Stimulated activated CD4-positive, alpha-beta T cell treated with anti-CD3 and anti-CD28 coated beads, Interleukin-1b, Interleukin-23, amount 100 ng/mL, for 1 hour (primary cell): Measurements from ENCODE around the gene MED12L.

Experiments
- DNase-seq, 2 donors: peaks; one replicate each; pipeline ENCODE4 v3.0.0-alpha.2; 2020; ENCODE audit warnings: low read depth in 2 of 2

The MED12L gene

GRCh38 chr3:151256749-151257148 is 171.3 kb downstream of the MED12L start:
- DNase-seq, result no peak

GRCh38 chr3:151259664-151260063 is 174.2 kb downstream of the MED12L start:
- DNase-seq, result no peak

- DNase-seq, result no peak
Measured at GRCh38 chr3:151262871-151263525, 177.5 kb downstream of the MED12L start.

- DNase-seq, result no peak
Measured at GRCh38 chr3:151264605-151265004, 179.1 kb downstream of the MED12L start.

GRCh38 chr3:151265166-151265565 is 179.7 kb downstream of the MED12L start:
- no peak for DNase-seq

- no peak for DNase-seq
Measured at GRCh38 chr3:151265866-151266265, 180.4 kb downstream of the MED12L start.

GRCh38 chr3:151267066-151267465 is 181.6 kb downstream of the MED12L start:
- no peak for DNase-seq

- DNase-seq, result no peak
Measured at GRCh38 chr3:151268267-151269235, 183.1 kb downstream of the MED12L start.

GRCh38 chr3:151269631-151270030 is 184.2 kb downstream of the MED12L start:
- DNase-seq, result no peak

GRCh38 chr3:151275091-151275490 is 189.6 kb downstream of the MED12L start:
- DNase-seq, result no peak

- DNase-seq, result no peak
Measured at GRCh38 chr3:151276038-151276686, 190.7 kb downstream of the MED12L start.

- DNase-seq, result no peak
Measured at GRCh38 chr3:151276687-151277042, 191.2 kb downstream of the MED12L start.

- no peak for DNase-seq
Measured at GRCh38 chr3:151278230-151278629, 192.8 kb downstream of the MED12L start, which contains the start of gene P2RY14. Gene P2RY14, minus strand, starts transcription at chr3:151278542. Its CDS starts 64,226 bp downstream, at chr3:151214316.

GRCh38 chr3:151281671-151282324 is 196.3 kb downstream of the MED12L start:
- no peak for DNase-seq

GRCh38 chr3:151282921-151283320 is 197.5 kb downstream of the MED12L start:
- DNase-seq, result no peak

GRCh38 chr3:151283387-151283786 is 197.9 kb downstream of the MED12L start:
- DNase-seq, result no peak

- DNase-seq, result no peak
Measured at GRCh38 chr3:151283907-151284461, 198.5 kb downstream of the MED12L start.

- no peak for DNase-seq
Measured at GRCh38 chr3:151285940-151286339, 200.5 kb downstream of the MED12L start.

GRCh38 chr3:151289445-151289844 is 204.0 kb downstream of the MED12L start:
- no peak for DNase-seq

GRCh38 chr3:151290673-151291072 is 205.2 kb downstream of the MED12L start:
- no peak for DNase-seq

GRCh38 chr3:151293127-151293526 is 207.7 kb downstream of the MED12L start:
- DNase-seq, result no peak

- DNase-seq, result no peak
Measured at GRCh38 chr3:151296226-151296625, 210.8 kb downstream of the MED12L start.
